Astrocyte of the cerebellum (primary cell): ENCODE data around the gene STAT4.

Source experiments
- DNase-seq: peaks from one replicate; pipeline ENCODE4 v3.0.0-alpha.2; 2011; ENCODE audit warnings: low read depth
- H3K4me3 ChIP-seq: 2 replicates; pipeline ENCODE4 v1.5.1; 2011; ENCODE audit warnings: mild to moderate bottlenecking, low read depth, low read length, moderate library complexity
- CTCF ChIP-seq: IDR thresholded peaks from 2 replicates; pipeline ENCODE4 v1.5.1; 2012; ENCODE audit warnings: low read length, low read depth, moderate library complexity, mild to moderate bottlenecking; ENCODE audit errors: missing control alignments
- in situ Hi-C: cut with HindIII; loops from 2 replicates; pipeline ENCODE4 v1.10.0; 2017; ENCODE audit warnings: low sequenced_read_pairs

The STAT4 gene

GRCh38 chr2:191176801-191177438 lies 26.1 kb upstream of the STAT4 start:
- TF ChIP-seq CTCF = no peak
- no peak for DNase-seq
- in situ Hi-C loops = no loop called here
- no peak overlapping the region for H3K4me3 ChIP-seq

GRCh38 chr2:191176305-191176704 lies 25.5 kb upstream of the STAT4 start:
- in situ Hi-C loops = no loop called here
- DNase-seq = no peak
- no peak overlapping the region for H3K4me3 ChIP-seq
- no peak for TF ChIP-seq CTCF

- no peak overlapping the region for H3K4me3 ChIP-seq
- no peak for TF ChIP-seq CTCF
- DNase-seq = no peak
- in situ Hi-C loops = loop anchor here (25.0 kb wide), 1 partner anchor 338 kb away; no protein-coding TSS in a partner anchor
Measured at GRCh38 chr2:191174442-191174841, 23.6 kb upstream of the STAT4 start.

- no peak overlapping the region for H3K4me3 ChIP-seq
- no peak for TF ChIP-seq CTCF
- in situ Hi-C loops = loop anchor here (25.0 kb wide), 1 partner anchor 339 kb away; no protein-coding TSS in a partner anchor
- no peak for DNase-seq
Measured at GRCh38 chr2:191173206-191173605, 22.4 kb upstream of the STAT4 start.

GRCh38 chr2:191171708-191172355 lies 21.0 kb upstream of the STAT4 start:
- no peak for TF ChIP-seq CTCF
- H3K4me3 ChIP-seq = no peak overlapping the region
- in situ Hi-C loops = loop anchor here (25.0 kb wide), 1 partner anchor 340 kb away; no protein-coding TSS in a partner anchor
- peak; percentile 74 for DNase-seq

GRCh38 chr2:191171286-191171685 lies 20.5 kb upstream of the STAT4 start:
- no peak for TF ChIP-seq CTCF
- in situ Hi-C loops = loop anchor here (25.0 kb wide), 1 partner anchor 341 kb away; no protein-coding TSS in a partner anchor
- no peak for DNase-seq
- H3K4me3 ChIP-seq = no peak overlapping the region
